NCI-H1930 (cell line): ENCODE data around the gene PDE4A.
"Not testable (repeated sequence)": the region's sequence is repeated elsewhere in the genome, so short reads cannot be mapped to it uniquely, and the experiment has no call there.

Experiments used
- DNase-seq, 2 experiments: peaks; one replicate each; lab custom pipeline; 2025; lab: John Stamatoyannopoulos, UW

PDE4A gene

DNA sequence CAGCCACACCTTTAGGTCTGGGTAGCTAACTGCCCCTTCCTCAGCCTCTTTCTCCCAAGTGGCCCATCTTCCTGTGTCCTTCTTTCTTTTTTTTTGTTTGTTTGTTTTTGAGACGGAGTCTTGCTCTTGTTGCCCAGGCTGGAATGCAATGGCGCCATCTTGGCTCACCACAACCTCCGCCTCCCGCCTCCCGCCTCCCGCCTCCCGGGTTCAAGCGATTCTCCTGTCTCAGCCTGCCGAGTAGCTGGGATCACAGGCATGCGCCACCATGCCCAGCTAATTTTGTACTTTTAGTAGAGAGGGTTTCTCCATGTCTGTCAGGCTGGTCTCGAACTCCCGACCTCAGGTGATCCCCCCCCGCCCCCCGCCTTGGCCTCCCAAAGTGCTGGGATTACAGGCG, 41.7 kb downstream of the PDE4A start:
- DNase-seq: not testable (repeated sequence)

DNA sequence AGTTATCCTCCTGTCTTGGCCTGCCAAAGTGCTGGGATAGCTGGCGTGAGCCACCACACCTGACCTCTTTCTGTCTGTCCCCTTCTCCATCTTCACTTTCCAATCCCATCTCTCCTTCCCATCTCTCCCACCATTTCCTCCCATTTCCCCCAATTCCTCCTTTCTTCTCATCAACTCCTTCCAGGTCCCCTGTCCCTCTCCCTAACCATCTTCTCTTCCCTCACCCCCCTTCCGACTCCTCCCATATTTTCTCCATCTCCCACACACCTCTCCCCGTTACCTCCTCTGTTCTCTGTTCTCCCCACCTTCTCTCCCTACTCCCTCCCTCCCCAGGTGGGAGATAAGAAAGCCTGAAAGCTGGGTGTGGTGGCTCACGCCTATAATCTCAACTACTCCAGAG, 42.2 kb downstream of the PDE4A start:
- DNase-seq: no peak

GRCh38 chr19:10464456-10464855, 44.1 kb downstream of the PDE4A start:
- no peak for DNase-seq

GRCh38 chr19:10467104-10467706, 46.9 kb downstream of the PDE4A start:
- no peak for DNase-seq

GRCh38 chr19:10468133-10468532, 47.8 kb downstream of the PDE4A start:
- no peak for DNase-seq

DNA sequence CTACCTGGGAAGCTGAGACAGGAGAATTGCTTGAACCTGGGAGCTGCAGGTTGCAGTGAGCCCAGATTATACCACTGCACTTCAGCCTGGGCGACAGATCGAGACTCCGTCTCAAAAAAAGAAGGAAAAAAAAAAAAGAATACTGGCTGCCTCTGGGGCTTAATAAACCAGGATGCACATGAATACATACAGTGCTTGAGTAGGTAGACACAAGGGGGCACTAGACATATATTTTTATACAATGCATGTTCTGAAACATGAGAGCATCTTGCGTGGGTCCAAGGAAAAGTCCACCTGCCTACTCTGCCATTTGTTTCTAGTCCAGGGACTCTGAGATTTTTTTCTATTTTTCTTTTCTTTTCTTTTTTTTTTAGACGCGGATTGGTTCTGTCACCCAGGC, 51.6 kb downstream of the PDE4A start:
- DNase-seq: no peak

DNA sequence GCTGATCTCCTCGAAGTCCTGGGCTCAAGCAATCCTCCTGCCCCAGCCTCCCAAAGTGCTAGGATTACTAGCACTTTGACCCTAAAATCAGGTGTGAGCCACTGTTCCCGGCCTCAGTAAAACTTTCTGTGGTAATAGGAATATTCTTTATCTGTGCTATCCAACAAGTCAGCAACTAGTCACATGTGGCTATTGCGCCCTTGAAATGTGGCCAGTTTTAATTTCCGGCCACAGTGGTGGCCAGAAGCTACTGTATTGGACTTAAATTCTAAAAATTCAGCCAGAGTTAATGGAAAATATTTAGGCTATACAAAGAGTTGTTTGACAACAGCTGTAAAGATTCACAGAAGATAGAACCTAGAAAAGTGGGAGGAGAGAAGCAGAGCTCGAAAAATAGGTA, 52.9 kb downstream of the PDE4A start:
- DNase-seq: no peak

GRCh38 chr19:10474962-10475451, 54.7 kb downstream of the PDE4A start:
- DNase-seq: no peak

- no peak for DNase-seq
Measured at GRCh38 chr19:10478476-10478875, 58.1 kb downstream of the PDE4A start.

- peak; percentile 85 to 86 for DNase-seq
Measured at GRCh38 chr19:10478903-10479384, 58.6 kb downstream of the PDE4A start.

GRCh38 chr19:10486551-10486950, 66.2 kb downstream of the PDE4A start:
- DNase-seq: no peak

GRCh38 chr19:10491472-10492047, 71.2 kb downstream of the PDE4A start:
- no peak for DNase-seq

GRCh38 chr19:10497371-10497770, 77.0 kb downstream of the PDE4A start:
- DNase-seq: no peak

GRCh38 chr19:10499550-10500246, 79.4 kb downstream of the PDE4A start:
- DNase-seq: no peak

DNA sequence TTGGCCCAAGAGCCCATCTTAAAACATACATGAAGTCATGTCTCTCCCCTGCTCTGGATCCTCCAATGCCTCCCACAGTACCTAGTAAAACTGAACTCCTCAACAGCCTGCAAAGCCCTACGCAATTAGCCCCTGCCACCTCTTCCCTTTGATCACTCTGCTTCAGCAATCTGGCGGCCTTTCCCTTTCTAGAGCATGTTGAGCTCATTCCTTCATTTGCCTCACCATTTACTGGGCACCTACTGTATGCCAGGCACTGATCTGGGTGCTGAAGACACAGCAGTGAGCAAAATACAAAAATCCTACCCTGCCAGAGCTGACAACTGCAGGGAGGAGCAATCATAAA, 79.9 kb downstream of the PDE4A start:
- no peak for DNase-seq

GRCh38 chr19:10501971-10502523, 81.7 kb downstream of the PDE4A start:
- DNase-seq: peak in 1 of 2 experiments; percentile 23

DNA sequence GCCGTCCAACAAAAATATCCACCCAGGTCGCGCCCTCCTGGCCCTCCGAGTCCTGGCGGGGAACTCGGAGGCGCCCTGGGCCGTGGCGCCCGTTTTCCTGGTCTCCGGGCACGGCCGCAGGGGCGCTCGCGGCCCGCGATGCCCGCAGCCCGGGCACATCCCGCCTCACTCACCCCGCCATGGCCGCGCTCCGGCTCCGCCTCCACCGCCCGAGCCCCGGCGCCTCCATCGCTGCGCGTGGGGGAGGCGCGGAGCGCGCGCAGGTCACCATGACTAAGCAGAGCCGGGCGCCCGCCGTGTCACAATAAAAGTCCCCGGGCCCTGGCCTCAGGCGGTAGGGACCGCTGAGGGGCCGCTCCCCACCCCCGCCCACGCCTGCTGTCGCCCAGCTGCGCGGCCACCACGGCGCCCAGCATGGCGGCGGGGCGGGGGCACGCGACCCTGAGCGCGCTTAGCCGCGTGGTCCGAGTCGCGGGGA, 82.2 kb downstream of the PDE4A start:
- peak; percentile 69 to 81 for DNase-seq

GRCh38 chr19:10503002-10503789, 82.9 kb downstream of the PDE4A start, which contains the start of gene KEAP1:
KEAP1 (minus strand) TSS chr19:10503356; CDS start chr19:10500033, 3,323 bp downstream.
- DNase-seq: no peak

DNA sequence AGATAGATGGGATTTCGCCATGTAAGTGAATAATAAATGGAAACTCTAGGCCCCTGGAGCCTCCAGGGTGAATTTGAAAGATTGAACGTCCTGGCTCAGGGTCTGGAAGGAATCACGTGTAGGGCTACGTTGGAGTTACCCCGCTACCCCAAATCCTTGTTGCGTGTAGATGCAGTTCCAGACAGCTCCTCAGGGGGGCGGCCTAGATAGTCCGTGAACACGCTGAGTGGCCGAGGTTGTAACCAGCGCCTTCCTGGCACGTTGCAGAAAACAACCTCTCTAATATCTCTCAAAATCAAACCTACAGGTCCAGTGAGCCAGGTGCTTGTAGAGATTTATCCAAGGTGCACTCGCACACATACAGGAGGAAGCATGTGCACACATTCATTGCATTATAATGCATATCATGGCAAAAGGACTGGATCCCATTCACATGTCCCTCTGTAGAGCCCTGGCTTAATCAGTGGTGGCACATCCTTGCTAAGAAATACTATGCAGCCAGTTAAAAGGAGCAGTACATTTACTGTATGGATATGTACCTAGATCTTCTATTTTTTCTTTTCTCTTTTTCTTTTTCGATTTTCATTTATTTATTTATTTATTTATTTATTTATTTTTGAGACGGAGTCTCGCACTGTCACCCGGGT, 85.4 kb downstream of the PDE4A start:
- DNase-seq: no peak

- DNase-seq: no peak
Measured at GRCh38 chr19:10508036-10508435, 87.7 kb downstream of the PDE4A start.

DNA sequence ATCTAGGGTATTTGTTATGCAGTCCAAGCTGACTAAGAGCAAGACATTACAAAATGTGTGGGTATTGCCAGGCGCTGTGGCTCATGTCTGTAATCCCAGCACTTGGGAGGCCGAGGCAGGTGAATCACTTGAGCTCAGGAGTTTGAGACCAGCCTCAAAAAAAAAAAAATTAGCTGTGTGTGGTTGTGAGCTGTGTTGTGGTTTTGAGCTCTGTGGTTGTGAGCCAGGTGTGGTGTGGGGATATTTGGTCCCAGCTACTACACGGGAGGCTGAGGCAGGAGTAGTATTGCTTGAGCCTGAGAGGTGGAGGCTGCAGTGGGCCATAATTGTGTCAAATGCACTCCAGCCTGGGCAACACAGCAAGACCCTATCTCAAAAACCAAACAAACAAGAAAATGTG, 88.4 kb downstream of the PDE4A start:
- no peak for DNase-seq
